Ishikawa (cell line): ENCODE measurements around the gene MPDZ.

Source experiments
- CEBPB ChIP-seq: IDR thresholded peaks from 2 replicates; pipeline ENCODE4 v1.6.1; 2012
- CREB1 ChIP-seq: IDR thresholded peaks from 2 replicates; pipeline ENCODE4 v1.6.1; 2012; ENCODE audit warnings: low read depth
- EGR1 ChIP-seq: IDR thresholded peaks from 2 replicates; pipeline ENCODE4 v1.6.1; 2012
- EP300 ChIP-seq: IDR thresholded peaks from 2 replicates; pipeline ENCODE4 v1.6.1; 2012; ENCODE audit warnings: borderline replicate concordance
- FOXM1 ChIP-seq: IDR thresholded peaks from 2 replicates; pipeline ENCODE4 v1.6.1; 2012; ENCODE audit warnings: low read depth, borderline replicate concordance
- MAX ChIP-seq: IDR thresholded peaks from 2 replicates; pipeline ENCODE4 v1.6.1; 2012
- NFIC ChIP-seq: IDR thresholded peaks from 2 replicates; pipeline ENCODE4 v1.6.1; 2012
- RAD21 ChIP-seq: IDR thresholded peaks from 2 replicates; pipeline ENCODE4 v1.6.1; 2012; ENCODE audit warnings: low read depth
- REST ChIP-seq: IDR thresholded peaks from 2 replicates; pipeline ENCODE4 v1.6.1; 2012; ENCODE audit warnings: low read depth, mild to moderate bottlenecking
- TAF1 ChIP-seq: IDR thresholded peaks from 2 replicates; pipeline ENCODE4 v1.6.1; 2012; ENCODE audit warnings: low read depth, mild to moderate bottlenecking
- TCF12 ChIP-seq: IDR thresholded peaks from 2 replicates; pipeline ENCODE4 v1.6.1; 2012; ENCODE audit warnings: low read depth
- YY1 ChIP-seq: IDR thresholded peaks from 2 replicates; pipeline ENCODE4 v1.6.1; 2012; ENCODE audit warnings: low read depth
- TF ChIP-seq, protein P1 (sequence below): IDR thresholded peaks from 2 replicates; pipeline ENCODE4 v1.6.1; 2012

GRCh38 chr9:13127131-13127530 lies 152.4 kb downstream of the MPDZ start:
- TF ChIP-seq CEBPB: no peak
- no peak for TF ChIP-seq TAF1
- TF ChIP-seq NFIC: no peak
- TF ChIP-seq YY1: no peak
- no peak for TF ChIP-seq MAX
- TF ChIP-seq EP300: no peak
- TF ChIP-seq CREB1: no peak
- TF ChIP-seq EGR1: no peak
- no peak for TF ChIP-seq TCF12
- TF ChIP-seq REST: no peak
- TF ChIP-seq FOXM1: no peak
- no peak for TF ChIP-seq RAD21
- TF ChIP-seq, protein P1, sequence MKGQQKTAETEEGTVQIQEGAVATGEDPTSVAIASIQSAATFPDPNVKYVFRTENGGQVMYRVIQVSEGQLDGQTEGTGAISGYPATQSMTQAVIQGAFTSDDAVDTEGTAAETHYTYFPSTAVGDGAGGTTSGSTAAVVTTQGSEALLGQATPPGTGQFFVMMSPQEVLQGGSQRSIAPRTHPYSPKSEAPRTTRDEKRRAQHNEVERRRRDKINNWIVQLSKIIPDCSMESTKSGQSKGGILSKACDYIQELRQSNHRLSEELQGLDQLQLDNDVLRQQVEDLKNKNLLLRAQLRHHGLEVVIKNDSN: no peak
